Endothelial cell (in vitro differentiated cells): ENCODE results near the gene WDR7. TPM values are rescaled to one million over a fixed set of nuclear protein-coding genes. Genes with fewer than 3 reads are reported as not detected.

Experiments
- DNase-seq: peaks from one replicate; pipeline ENCODE4 v3.0.0; 2021; ENCODE audit warnings: low spot score
- H3K27ac Mint-ChIP-seq: one replicate; pipeline ENCODE4 v1.8.0; 2021; ENCODE audit warnings: mixed read lengths, inconsistent platforms; ENCODE audit not compliant: unreplicated experiment
- H3K27me3 Mint-ChIP-seq: one replicate; pipeline ENCODE4 v1.8.0; 2021; ENCODE audit warnings: mild to moderate bottlenecking, moderate library complexity, mixed read lengths, inconsistent platforms; ENCODE audit not compliant: unreplicated experiment
- H3K36me3 Mint-ChIP-seq: one replicate; pipeline ENCODE4 v1.8.0; 2021; ENCODE audit warnings: mild to moderate bottlenecking, low read depth, mixed read lengths, inconsistent platforms; ENCODE audit not compliant: unreplicated experiment
- H3K4me1 Mint-ChIP-seq: one replicate; pipeline ENCODE4 v1.8.0; 2021; ENCODE audit warnings: mild to moderate bottlenecking, mixed read lengths, inconsistent platforms; ENCODE audit not compliant: unreplicated experiment
- H3K4me3 Mint-ChIP-seq: one replicate; pipeline ENCODE4 v1.8.0; 2021; ENCODE audit warnings: mild to moderate bottlenecking, mixed read lengths, inconsistent platforms; ENCODE audit not compliant: unreplicated experiment
- H3K9me3 Mint-ChIP-seq: one replicate; pipeline ENCODE4 v1.8.0; 2021; ENCODE audit warnings: mixed read lengths, inconsistent platforms; ENCODE audit not compliant: unreplicated experiment
- total RNA-seq: library from RNA; stranded (reverse); fragmentation: NEBNext Ultra II Directional; extraction: Animal tissue kit (Norgen Biotek cat#: 25700); gene quantifications from one replicate; pipeline ENCODE4 v1.2.1, GENCODE V29; 2021; ENCODE audit not compliant: unreplicated experiment
- TF ChIP-seq, protein P1 (sequence below): fragments of 200-600 bp; sonication (generic); IDR thresholded peaks from one replicate; pipeline ENCODE4 v1.5.0; 2021; ENCODE audit warnings: antibody characterized with exemption; ENCODE audit not compliant: unreplicated experiment

Gene WDR7
- total RNA-seq, 1 donor from 2014 or later, result 42.0 TPM

DNA sequence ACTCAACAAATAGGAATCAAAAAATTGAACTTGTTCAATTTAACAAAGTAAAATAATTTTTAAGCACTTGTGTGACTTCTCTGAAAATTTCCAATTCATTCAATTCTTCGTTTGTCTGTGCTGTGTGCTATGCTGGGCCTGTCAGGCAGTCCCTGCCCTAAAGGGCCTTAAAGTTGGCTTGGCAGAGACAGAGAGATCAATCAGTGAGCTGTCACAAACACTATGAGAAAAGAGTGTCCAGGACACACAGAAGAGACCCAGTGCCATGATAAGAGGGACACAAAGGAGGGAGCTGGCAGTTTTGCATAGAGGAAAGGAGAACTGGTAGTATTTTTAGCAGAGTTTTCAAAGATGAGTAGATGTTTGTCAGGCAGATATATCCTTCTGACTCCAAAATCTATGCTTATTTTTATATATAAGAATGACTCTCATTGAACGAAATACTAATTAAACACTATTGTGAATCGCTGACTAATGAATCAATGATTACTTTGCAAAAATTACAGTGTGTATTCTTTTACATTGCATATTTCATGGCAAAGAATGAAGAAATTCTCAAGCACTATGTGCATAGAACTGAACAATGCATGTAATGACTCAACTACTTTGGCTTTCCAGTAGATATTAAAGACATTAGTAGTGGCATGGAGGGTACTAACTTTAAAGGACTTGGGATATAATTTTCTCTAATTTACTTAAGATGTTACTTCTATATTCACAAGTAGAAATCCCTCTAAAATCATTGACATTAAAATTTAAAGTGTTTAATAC, 302.5 kb downstream of the WDR7 start:
- Mint-ChIP-seq H3K9me3 (no peaks in the 10 kb centered on the region), H3K4me1 (peaks cover 8% of the 10 kb centered on the region), H3K27me3 (no peaks in the 10 kb centered on the region), H3K4me3 (no peak overlapping the region), H3K27ac (no peak overlapping the region), H3K36me3 (no peaks in the 10 kb centered on the region)
- DNase-seq, result no peak
- TF ChIP-seq, protein P1, sequence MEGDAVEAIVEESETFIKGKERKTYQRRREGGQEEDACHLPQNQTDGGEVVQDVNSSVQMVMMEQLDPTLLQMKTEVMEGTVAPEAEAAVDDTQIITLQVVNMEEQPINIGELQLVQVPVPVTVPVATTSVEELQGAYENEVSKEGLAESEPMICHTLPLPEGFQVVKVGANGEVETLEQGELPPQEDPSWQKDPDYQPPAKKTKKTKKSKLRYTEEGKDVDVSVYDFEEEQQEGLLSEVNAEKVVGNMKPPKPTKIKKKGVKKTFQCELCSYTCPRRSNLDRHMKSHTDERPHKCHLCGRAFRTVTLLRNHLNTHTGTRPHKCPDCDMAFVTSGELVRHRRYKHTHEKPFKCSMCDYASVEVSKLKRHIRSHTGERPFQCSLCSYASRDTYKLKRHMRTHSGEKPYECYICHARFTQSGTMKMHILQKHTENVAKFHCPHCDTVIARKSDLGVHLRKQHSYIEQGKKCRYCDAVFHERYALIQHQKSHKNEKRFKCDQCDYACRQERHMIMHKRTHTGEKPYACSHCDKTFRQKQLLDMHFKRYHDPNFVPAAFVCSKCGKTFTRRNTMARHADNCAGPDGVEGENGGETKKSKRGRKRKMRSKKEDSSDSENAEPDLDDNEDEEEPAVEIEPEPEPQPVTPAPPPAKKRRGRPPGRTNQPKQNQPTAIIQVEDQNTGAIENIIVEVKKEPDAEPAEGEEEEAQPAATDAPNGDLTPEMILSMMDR, result no peak

DNA sequence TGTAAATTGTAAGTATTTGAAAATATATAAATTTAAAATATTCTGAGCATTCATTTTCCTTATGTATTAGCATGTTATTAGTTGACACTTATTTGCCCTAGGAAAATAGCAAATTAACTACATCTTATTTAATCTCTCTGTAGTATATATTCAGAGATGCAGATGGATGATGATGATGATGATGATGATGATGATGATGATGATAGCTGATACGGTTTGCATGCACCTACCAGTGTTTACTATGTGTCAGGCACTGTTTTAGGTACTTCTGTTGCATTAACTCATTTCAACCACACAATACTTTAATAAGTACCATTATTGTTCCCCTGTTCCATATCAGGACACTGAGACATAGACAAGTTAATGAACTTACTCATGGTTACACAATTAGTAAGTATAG, 304.3 kb downstream of the WDR7 start:
- Mint-ChIP-seq H3K4me3 (no peak overlapping the region), H3K27ac (no peak overlapping the region), H3K27me3 (no peaks in the 10 kb centered on the region), H3K36me3 (no peaks in the 10 kb centered on the region), H3K4me1 (peaks cover 8% of the 10 kb centered on the region), H3K9me3 (no peaks in the 10 kb centered on the region)
- TF ChIP-seq, protein P1, result no peak
- DNase-seq, result no peak

DNA sequence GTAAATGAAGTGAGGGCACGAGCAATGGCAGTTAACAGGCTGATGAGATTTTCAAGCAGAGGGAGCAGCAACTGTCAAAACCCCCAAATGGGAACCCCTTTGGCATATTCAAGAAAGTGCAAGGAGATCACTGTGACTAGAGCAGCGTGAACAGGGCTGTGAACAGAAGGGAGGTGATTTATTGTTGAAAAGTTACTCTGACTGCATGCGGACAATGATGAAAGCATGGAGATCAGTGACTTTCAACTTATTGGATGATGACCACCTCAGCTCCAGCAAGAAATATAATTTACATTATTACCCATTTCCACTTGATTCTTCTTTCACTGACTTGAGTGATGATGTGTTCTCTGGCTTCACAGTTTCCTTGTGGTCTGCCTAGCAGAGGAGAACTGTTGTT, 308.0 kb downstream of the WDR7 start:
- H3K36me3 Mint-ChIP-seq, result no peaks in the 10 kb centered on the region
- H3K27me3 Mint-ChIP-seq, result peaks cover 2% of the 10 kb centered on the region
- DNase-seq, result no peak
- H3K27ac Mint-ChIP-seq, result no peak overlapping the region
- H3K4me1 Mint-ChIP-seq, result peaks cover 12% of the 10 kb centered on the region
- H3K9me3 Mint-ChIP-seq, result no peaks in the 10 kb centered on the region
- H3K4me3 Mint-ChIP-seq, result no peak overlapping the region
- TF ChIP-seq, protein P1, result no peak

DNA sequence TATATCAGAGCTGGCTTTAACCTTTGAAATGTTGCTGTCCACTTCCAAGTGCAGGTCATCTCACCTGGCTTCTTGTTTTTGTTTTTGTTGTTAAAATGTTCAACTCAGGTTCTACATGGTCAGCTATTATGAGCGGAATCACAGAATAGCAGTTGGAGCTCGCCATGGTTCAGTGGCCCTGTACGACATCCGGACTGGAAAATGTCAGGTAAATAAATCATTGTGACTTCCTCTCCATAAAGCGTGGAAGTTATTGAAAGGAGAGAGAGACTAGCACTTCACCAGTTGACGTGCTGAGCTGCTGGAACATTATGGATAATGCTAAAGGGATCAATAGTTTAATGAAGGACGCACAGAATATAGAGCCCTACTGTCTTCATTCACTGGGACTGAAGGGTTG, 311.2 kb downstream of the WDR7 start:
- Mint-ChIP-seq H3K27me3 (peaks cover 2% of the 10 kb centered on the region), H3K27ac (no peak overlapping the region), H3K36me3 (no peaks in the 10 kb centered on the region), H3K4me1 (peaks cover 3% of the 10 kb centered on the region), H3K9me3 (no peaks in the 10 kb centered on the region), H3K4me3 (no peak overlapping the region)
- TF ChIP-seq, protein P1, result no peak
- no peak for DNase-seq

DNA sequence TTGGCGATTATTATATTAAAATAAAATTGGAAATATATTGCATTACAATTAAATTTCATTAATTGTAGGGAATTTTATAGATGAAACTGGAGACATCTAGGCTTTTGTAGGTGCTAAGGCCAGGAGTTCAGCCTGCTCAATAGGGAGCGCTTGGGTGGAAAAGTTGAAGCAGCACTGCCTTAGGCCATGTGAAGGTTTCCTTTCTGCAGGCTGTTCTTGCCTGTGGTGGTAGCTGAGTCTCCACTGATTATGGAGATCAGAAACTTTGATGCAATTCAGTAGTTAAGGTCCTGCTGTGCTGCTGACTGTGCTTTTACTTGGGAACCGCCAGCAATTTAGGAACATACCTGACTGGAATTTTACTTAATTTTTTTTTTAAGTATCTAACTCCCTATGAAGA, 315.9 kb downstream of the WDR7 start:
- peaks cover 8% of the 10 kb centered on the region for H3K4me1 Mint-ChIP-seq
- H3K36me3 Mint-ChIP-seq, result no peaks in the 10 kb centered on the region
- TF ChIP-seq, protein P1, result no peak
- no peak overlapping the region for H3K27ac Mint-ChIP-seq
- no peaks in the 10 kb centered on the region for H3K9me3 Mint-ChIP-seq
- no peaks in the 10 kb centered on the region for H3K27me3 Mint-ChIP-seq
- H3K4me3 Mint-ChIP-seq, result no peak overlapping the region
- no peak for DNase-seq
